Measurements from ENCODE around the gene HPCA. TPM values are rescaled to one million over a fixed set of nuclear protein-coding genes. Genes with fewer than 3 reads are reported as not detected.
A peak's percentile ranks its signal among the peaks of the same experiment; 100 is the strongest.

The HPCA gene
- total RNA-seq, 6 experiments from 2014 or later, result not detected

DNA sequence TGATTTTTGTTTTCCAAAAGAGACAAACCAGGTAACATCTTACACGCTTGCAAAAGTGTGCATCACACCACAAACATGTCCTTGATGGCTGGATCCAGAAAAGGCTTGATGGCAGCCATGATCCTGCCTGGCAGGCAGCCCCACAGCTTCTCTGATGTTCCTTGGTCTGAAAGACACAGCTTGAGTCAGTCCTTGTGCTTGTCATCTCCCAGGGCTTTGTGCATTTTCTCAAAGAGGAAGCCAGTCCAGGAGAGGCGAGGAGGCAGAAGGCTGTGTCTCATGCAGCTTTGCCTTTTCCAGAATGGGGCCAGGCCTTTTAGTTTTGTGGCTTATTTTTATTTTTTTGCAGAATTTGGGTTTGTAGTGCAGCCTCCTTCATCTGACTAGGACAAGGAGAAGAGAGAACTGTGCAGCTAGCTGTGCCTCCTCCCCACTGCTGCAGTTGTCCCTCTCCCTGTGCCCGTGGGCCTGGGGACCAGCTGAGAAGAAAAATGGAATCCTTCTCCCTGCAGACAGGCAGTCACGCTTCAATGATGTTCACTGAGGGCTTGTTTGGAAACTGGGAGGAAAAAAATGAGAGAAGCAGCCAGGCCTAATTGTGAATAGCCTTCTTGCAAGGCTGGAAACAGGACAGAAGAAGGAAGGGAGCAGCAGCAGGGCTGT lies 22.9 kb upstream of the HPCA start:
- H3K27ac ChIP-seq, result peak overlapping the region in 1 of 3 donors; percentile 97
- H3K4me3 ChIP-seq, result no peak overlapping the region
- TF ChIP-seq POLR2A (IDR thresholded peaks at IDR 0.05) (no peak), CTCF (IDR thresholded peaks at IDR 0.05) (no peak)
- WGBS (ENCODE audit: insufficient coverage, low coverage, low lambda C conversion rate, missing lambda C conversion rate), result 100% methylated on average over 2 of the region's 4 CpGs
- no peak for ATAC-seq
- H3K9me3 ChIP-seq, result no peaks in the 10 kb centered on the region
- intact Hi-C loops (cut with DNase I), result no loop called here
- peaks cover 0 to 2% (median 0%) of the 10 kb centered on the region in 4 donors for H3K36me3 ChIP-seq
- peaks cover 0 to 24% (median 5%) of the 10 kb centered on the region in 4 donors for H3K4me1 ChIP-seq
- no peak for DNase-seq
- H3K27me3 ChIP-seq, result no peaks in the 10 kb centered on the region

- no peak overlapping the region for H3K4me3 ChIP-seq
- no peak for DNase-seq
- TF ChIP-seq POLR2A (IDR thresholded peaks at IDR 0.05), result no peak
- no peak for TF ChIP-seq CTCF (IDR thresholded peaks at IDR 0.05)
- peak overlapping the region in 2 of 3 donors; percentile 79 to 97 for H3K27ac ChIP-seq
- H3K9me3 ChIP-seq, result no peaks in the 10 kb centered on the region
- no peak for ATAC-seq
- H3K36me3 ChIP-seq, result no peaks in the 10 kb centered on the region
- intact Hi-C loops (cut with DNase I), result no loop called here
- H3K27me3 ChIP-seq, result no peaks in the 10 kb centered on the region
- H3K4me1 ChIP-seq, result peaks cover 0 to 24% (median 5%) of the 10 kb centered on the region in 4 donors
- 71% methylated on average over 1 of the region's 1 CpG for WGBS (ENCODE audit: insufficient coverage, low coverage, low lambda C conversion rate, missing lambda C conversion rate)
Measured at GRCh38 chr1:32863881-32864245, 22.4 kb upstream of the HPCA start.

DNA sequence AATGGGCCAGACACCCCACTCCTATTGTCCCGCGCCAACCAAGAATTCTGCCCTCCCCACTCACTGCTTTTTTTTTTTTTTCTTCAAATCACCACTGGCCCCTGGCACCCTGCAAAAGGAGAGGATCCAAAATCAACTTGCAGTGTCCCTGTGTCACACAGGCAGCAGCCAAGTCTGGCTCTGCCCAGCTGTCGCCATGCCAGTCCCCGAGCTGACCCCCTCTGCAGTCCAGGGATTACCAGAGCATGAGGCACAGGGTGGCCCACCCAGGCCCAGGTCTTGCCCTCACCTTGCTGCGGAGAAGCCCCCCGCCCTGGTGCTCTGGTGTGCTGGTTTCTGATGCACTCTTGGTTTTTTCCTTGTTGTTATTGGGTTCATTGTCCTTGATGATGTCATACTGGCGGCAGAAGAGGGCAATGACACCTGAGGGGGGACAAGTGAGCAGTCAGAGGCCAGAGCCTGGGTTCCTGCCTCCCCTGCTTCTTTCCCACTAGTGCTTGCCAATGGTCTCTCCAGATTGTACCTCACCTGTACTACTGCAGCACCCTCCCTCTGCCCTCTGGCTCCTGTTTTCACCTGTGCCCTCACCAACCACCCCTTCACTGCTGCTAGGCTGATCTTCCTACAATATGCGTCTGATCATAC lies 21.8 kb upstream of the HPCA start:
- H3K36me3 ChIP-seq, result no peaks in the 10 kb centered on the region
- peaks cover 0 to 24% (median 5%) of the 10 kb centered on the region in 4 donors for H3K4me1 ChIP-seq
- H3K4me3 ChIP-seq, result peak overlapping the region in 2 of 3 donors; percentile 24 to 47
- no peaks in the 10 kb centered on the region for H3K27me3 ChIP-seq
- peak overlapping the region; percentile 69 to 97 (median 79) for H3K27ac ChIP-seq
- 30% methylated on average over 7 of the region's 8 CpGs for WGBS (ENCODE audit: insufficient coverage, low coverage, low lambda C conversion rate, missing lambda C conversion rate)
- no peak for TF ChIP-seq CTCF (IDR thresholded peaks at IDR 0.05)
- TF ChIP-seq POLR2A (IDR thresholded peaks at IDR 0.05), result no peak
- DNase-seq, result peak; percentile 69 to 89 (median 89)
- ATAC-seq, result peak; percentile 89 to 94 (median 93)
- no peaks in the 10 kb centered on the region for H3K9me3 ChIP-seq
- intact Hi-C loops (cut with DNase I), result no loop called here

- no peak for DNase-seq
- H3K27ac ChIP-seq, result peak overlapping the region in 2 of 3 donors; percentile 79 to 97
- 35% methylated on average over 3 of the region's 3 CpGs for WGBS (ENCODE audit: insufficient coverage, low coverage, low lambda C conversion rate, missing lambda C conversion rate)
Measured at GRCh38 chr1:32865639-32866405, 20.5 kb upstream of the HPCA start.

More at GRCh38 chr1:32865639-32866405, 20.5 kb upstream of the HPCA start:
- TF ChIP-seq POLR2A (IDR thresholded peaks at IDR 0.05) (no peak), CTCF (IDR thresholded peaks at IDR 0.05) (no peak)
- intact Hi-C loops (cut with DNase I), result no loop called here
- no peaks in the 10 kb centered on the region for H3K9me3 ChIP-seq
- no peaks in the 10 kb centered on the region for H3K27me3 ChIP-seq
- H3K36me3 ChIP-seq, result no peaks in the 10 kb centered on the region
- ATAC-seq, result no peak
- peaks cover 0 to 24% (median 7%) of the 10 kb centered on the region in 4 donors for H3K4me1 ChIP-seq
- no peak overlapping the region for H3K4me3 ChIP-seq
